Activated B cell treated with CpG ODN at 0.5 μM for 24 hours (primary cell): ENCODE data around the gene MACROD2. TPM values are rescaled to one million over a fixed set of nuclear protein-coding genes. Genes with fewer than 3 reads are reported as not detected.

Source experiments
- ATAC-seq: fragments of 200-7000 bp; cut with Tn5 transposase; one replicate; pipeline ENCODE4 v1.10.0; 2021; ENCODE audit warnings: low read depth, mild to moderate bottlenecking, moderate library complexity
- CTCF ChIA-PET: fragments of 350-600 bp; sonication (Branson Sonifier 250); formaldehyde crosslinking; loops from one replicate; lab custom pipeline; 2021; ENCODE audit warnings: antibody characterized with exemption; lab: Charles Lee
- POLR2A ChIA-PET: fragments of 350-600 bp; sonication (Branson Sonifier 250); formaldehyde crosslinking; loops from one replicate; lab custom pipeline; 2021; ENCODE audit warnings: antibody characterized with exemption; lab: Charles Lee
- DNase-seq: peaks from one replicate; pipeline ENCODE4 v3.0.0; 2022
- H3K27ac Mint-ChIP-seq: one replicate; pipeline ENCODE4 v1.8.0; 2020; ENCODE audit warnings: mixed read lengths
- H3K27me3 Mint-ChIP-seq: one replicate; pipeline ENCODE4 v1.8.0; 2021; ENCODE audit warnings: mixed read lengths
- H3K36me3 Mint-ChIP-seq: one replicate; pipeline ENCODE4 v1.8.0; 2021; ENCODE audit warnings: low read depth, mixed read lengths
- H3K4me1 Mint-ChIP-seq: one replicate; pipeline ENCODE4 v1.8.0; 2021; ENCODE audit warnings: mixed read lengths
- H3K4me3 Mint-ChIP-seq: one replicate; pipeline ENCODE4 v1.8.0; 2020; ENCODE audit warnings: mild to moderate bottlenecking, mixed read lengths
- H3K9me3 Mint-ChIP-seq: one replicate; pipeline ENCODE4 v1.8.0; 2020; ENCODE audit warnings: mixed read lengths
- intact Hi-C: fragments of 100-400 bp; cut with micrococcal nuclease; formaldehyde crosslinking; loops from one replicate; pipeline ENCODE4 v1.15.1; 2024
- total RNA-seq: library from RNA; stranded (reverse); gene quantifications from 2 replicates; pipeline ENCODE4 v1.2.3, GENCODE V29; 2022
- TF ChIP-seq, protein P1 (sequence below): fragments of 200-600 bp; IDR thresholded peaks from one replicate; pipeline ENCODE4 v1.8.0; 2022; ENCODE audit warnings: antibody characterized with exemption, mild to moderate bottlenecking

The MACROD2 gene
- total RNA-seq, 1 donor from 2014 or later = 55.1 TPM

DNA sequence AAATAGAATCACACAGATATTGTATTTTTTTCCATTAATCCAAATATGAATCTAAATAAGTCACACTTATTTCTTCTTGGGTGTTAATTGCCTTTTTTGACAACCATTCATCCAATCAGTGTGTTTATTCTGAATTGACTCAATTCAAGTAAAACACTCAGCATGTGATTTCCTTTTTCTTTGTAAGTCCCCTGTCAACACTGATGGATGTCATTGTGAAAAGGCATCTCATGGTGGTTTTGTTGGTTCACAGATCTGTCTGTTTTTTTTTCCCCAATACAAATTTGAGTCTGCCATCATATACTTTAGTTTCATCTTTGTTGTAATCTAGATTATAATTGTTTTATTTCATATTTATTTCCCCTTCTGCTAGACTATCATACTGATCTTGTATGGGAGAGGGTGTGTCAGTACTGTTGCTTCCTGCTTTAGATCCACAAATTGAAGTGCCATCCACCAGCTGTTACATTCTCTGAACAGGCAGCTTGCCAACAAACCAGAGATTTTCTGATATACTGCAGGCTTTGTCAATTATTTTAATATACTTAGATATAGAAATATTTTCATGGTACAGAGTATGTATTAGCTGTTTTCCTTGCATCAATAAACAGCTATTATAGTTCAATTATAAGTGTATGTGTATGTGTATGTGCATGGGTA is 406.3 kb downstream of the MACROD2 start:
- Mint-ChIP-seq H3K36me3 (no peaks in the 10 kb centered on the region), H3K27ac (no peak overlapping the region), H3K4me1 (no peaks in the 10 kb centered on the region), H3K4me3 (no peak overlapping the region), H3K27me3 (no peaks in the 10 kb centered on the region), H3K9me3 (no peaks in the 10 kb centered on the region)
- ChIA-PET POLR2A (no interaction called here), CTCF (no interaction called here)
- TF ChIP-seq, protein P1, sequence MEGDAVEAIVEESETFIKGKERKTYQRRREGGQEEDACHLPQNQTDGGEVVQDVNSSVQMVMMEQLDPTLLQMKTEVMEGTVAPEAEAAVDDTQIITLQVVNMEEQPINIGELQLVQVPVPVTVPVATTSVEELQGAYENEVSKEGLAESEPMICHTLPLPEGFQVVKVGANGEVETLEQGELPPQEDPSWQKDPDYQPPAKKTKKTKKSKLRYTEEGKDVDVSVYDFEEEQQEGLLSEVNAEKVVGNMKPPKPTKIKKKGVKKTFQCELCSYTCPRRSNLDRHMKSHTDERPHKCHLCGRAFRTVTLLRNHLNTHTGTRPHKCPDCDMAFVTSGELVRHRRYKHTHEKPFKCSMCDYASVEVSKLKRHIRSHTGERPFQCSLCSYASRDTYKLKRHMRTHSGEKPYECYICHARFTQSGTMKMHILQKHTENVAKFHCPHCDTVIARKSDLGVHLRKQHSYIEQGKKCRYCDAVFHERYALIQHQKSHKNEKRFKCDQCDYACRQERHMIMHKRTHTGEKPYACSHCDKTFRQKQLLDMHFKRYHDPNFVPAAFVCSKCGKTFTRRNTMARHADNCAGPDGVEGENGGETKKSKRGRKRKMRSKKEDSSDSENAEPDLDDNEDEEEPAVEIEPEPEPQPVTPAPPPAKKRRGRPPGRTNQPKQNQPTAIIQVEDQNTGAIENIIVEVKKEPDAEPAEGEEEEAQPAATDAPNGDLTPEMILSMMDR = no peak
- ATAC-seq (no peak), DNase-seq (no peak)
- intact Hi-C loops = no loop called here

DNA sequence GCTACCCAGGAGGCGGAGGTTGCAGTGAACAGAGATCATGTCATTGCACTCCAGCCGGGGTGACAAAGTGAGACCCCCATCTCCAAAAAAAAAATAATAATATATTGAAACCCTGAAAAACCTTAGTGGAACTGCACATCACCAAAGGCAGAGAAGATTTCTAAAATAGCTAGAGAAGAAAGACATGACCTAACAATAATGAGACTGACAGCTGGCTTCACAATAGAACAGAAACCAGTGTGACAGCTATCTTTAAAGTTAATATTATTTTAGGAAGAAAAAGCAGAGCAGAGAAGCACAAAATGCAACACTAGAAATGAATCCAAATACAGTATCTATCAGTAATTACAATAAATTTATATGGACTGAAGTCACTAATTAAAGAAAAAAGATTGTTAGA is 409.2 kb downstream of the MACROD2 start:
- no peak for ATAC-seq
- Mint-ChIP-seq H3K27ac (no peak overlapping the region), H3K4me3 (no peak overlapping the region), H3K4me1 (no peaks in the 10 kb centered on the region), H3K27me3 (no peaks in the 10 kb centered on the region), H3K36me3 (no peaks in the 10 kb centered on the region), H3K9me3 (no peaks in the 10 kb centered on the region)
- ChIA-PET POLR2A (no interaction called here), CTCF (no interaction called here)
- DNase-seq = no peak
- TF ChIP-seq, protein P1 = no peak
- intact Hi-C loops = no loop called here

DNA sequence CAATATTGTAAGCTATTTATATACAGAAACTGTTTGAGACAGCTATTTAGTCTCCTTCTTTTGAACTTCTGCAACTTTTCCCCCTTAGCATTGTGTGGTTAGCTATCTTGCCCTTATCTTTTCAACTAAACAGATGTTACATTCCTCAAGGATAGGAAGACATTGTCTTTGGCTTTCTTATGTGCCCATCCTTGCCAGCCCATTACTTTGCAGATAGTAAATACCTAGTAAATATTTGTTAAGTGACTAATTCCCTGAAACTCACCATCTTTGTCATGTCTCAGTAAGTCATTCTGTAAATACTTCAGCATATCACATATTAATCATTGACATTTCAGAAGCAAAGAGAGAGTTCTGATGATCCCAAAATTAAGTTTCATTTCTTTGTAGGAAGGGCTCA is 411.2 kb downstream of the MACROD2 start:
- TF ChIP-seq, protein P1 = no peak
- Mint-ChIP-seq H3K9me3 (no peaks in the 10 kb centered on the region), H3K36me3 (no peaks in the 10 kb centered on the region), H3K4me1 (no peaks in the 10 kb centered on the region), H3K27me3 (no peaks in the 10 kb centered on the region), H3K27ac (no peak overlapping the region), H3K4me3 (no peak overlapping the region)
- ATAC-seq (no peak), DNase-seq (no peak)
- intact Hi-C loops = no loop called here
- CTCF ChIA-PET = no interaction called here
- POLR2A ChIA-PET = no interaction called here

DNA sequence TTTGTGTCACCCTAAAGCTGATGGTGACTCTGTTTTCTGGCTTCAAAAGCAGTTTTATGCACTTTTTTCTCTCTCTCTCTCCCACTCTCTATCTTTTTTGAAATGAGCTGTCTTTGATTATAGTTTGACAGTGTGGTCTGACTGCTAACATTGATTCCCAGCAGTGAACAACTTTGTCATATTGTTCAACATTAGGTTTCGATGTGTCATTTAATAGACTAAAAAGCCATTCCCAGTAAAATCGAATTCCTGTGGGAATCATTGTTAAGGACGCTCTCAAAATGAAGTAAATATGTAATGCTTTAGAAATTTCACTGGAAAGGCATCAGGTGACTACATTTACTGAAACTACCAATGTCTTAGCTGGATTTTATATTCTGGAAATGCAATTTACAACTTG is 412.0 kb downstream of the MACROD2 start:
- no peaks in the 10 kb centered on the region for H3K36me3 Mint-ChIP-seq
- H3K9me3 Mint-ChIP-seq = no peaks in the 10 kb centered on the region
- intact Hi-C loops = no loop called here
- no peak overlapping the region for H3K4me3 Mint-ChIP-seq
- no peak for DNase-seq
- POLR2A ChIA-PET = no interaction called here
- no peak overlapping the region for H3K27ac Mint-ChIP-seq
- H3K27me3 Mint-ChIP-seq = no peaks in the 10 kb centered on the region
- TF ChIP-seq, protein P1 = no peak
- ATAC-seq = no peak
- H3K4me1 Mint-ChIP-seq = no peaks in the 10 kb centered on the region
- CTCF ChIA-PET = no interaction called here

DNA sequence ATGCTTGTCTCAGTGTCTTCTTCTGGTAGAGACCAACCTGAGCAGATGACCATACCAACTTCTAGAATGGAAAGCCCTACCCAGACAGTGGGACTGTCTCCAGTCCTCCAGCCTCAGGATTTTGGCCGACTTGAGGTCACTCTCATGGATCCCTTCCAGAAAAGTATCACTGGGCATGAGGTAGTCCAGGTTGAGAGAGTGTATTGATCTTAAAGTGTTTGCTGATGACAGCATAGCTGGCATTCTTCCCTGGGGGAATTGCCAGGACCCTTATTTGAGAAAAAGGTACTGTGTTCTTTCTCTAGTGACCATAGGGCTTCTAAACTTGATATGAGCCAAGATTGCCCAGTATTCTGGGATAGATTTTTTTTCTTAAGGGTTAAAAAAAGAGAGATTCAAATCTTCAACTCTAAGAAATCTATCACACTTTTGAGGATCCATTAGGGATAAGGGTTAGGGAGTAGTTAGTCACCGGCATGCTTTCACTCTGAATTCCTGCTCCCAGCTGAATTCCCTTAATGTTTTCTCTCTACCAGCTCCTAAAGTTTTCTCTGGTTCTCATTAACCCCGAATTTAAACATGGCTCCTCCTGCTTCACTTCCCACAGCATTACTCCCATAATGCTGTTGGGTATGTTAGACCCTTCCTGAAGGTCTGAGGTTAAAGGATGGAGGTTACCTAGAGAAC is 415.7 kb downstream of the MACROD2 start:
- no peaks in the 10 kb centered on the region for H3K9me3 Mint-ChIP-seq
- DNase-seq (no peak), ATAC-seq (no peak)
- POLR2A ChIA-PET = no interaction called here
- H3K27me3 Mint-ChIP-seq = no peaks in the 10 kb centered on the region
- no peaks in the 10 kb centered on the region for H3K36me3 Mint-ChIP-seq
- H3K4me1 Mint-ChIP-seq = no peaks in the 10 kb centered on the region
- H3K27ac Mint-ChIP-seq = no peak overlapping the region
- TF ChIP-seq, protein P1 = no peak
- CTCF ChIA-PET = no interaction called here
- H3K4me3 Mint-ChIP-seq = no peak overlapping the region
- intact Hi-C loops = no loop called here
